GM12875 (cell line): ENCODE data around the gene RNF169.

Experiments
- H3K4me3 ChIP-seq: one replicate; pipeline ENCODE4 v1.5.1; 2011; ENCODE audit warnings: low read depth, low read length, control low read depth
- CTCF ChIP-seq: IDR thresholded peaks from 2 replicates; pipeline ENCODE4 v1.5.1; 2011; ENCODE audit warnings: low read depth, mild to moderate bottlenecking, control low read depth, inconsistent platforms, low read length, moderate library complexity, borderline replicate concordance; ENCODE audit not compliant: insufficient read depth

Gene RNF169

GRCh38 chr11:74846770-74847169 is 98.1 kb downstream of the RNF169 start:
- no peak overlapping the region for H3K4me3 ChIP-seq
- TF ChIP-seq CTCF = no peak

GRCh38 chr11:74847395-74847794 is 98.7 kb downstream of the RNF169 start:
- no peak for TF ChIP-seq CTCF
- H3K4me3 ChIP-seq = no peak overlapping the region

GRCh38 chr11:74847895-74848294 is 99.2 kb downstream of the RNF169 start:
- TF ChIP-seq CTCF = no peak
- no peak overlapping the region for H3K4me3 ChIP-seq

- H3K4me3 ChIP-seq = no peak overlapping the region
These were observed 101.1 kb downstream of the RNF169 start for GRCh38 chr11:74849525-74850391.

GRCh38 chr11:74853223-74853622 is 104.6 kb downstream of the RNF169 start:
- no peak overlapping the region for H3K4me3 ChIP-seq
- TF ChIP-seq CTCF = no peak

More at GRCh38 chr11:74849525-74850391, 101.1 kb downstream of the RNF169 start:
- no peak for TF ChIP-seq CTCF

GRCh38 chr11:74860743-74861142 is 112.1 kb downstream of the RNF169 start:
- TF ChIP-seq CTCF = no peak
- no peak overlapping the region for H3K4me3 ChIP-seq

GRCh38 chr11:74863410-74863809 is 114.8 kb downstream of the RNF169 start:
- no peak overlapping the region for H3K4me3 ChIP-seq
- TF ChIP-seq CTCF = no peak
